ENCODE data around the gene WDFY1. TPM values are rescaled to one million over a fixed set of nuclear protein-coding genes. Genes with fewer than 3 reads are reported as not detected.

WDFY1 gene
- total and polyA plus RNA-seq, 2 experiments from 2014 or later = 54.5 to 127 TPM

DNA sequence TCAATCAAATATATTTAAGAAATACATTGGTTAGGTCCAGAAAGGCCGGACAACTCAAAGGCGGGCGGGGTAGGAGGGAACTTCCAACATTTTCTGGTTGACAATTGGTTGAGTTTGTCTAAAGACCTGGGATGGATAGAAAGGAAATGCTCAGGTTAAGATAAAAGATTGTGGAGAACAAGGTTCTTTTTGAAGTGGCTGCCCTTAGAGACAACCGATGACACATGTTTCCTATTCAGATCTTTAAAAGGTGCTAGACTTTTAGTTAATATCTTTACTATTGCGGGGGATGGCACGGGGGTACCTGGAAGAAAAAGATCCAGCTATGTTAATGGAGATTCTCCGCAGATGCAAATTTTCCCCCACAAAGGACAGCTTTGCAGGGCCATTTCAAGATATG, 97.7 kb downstream of the WDFY1 start:
- DNase-seq (ENCODE audit: low spot score) (no peak), ATAC-seq (no peak)
- H3K4me3 ChIP-seq = no peak overlapping the region
- no peak overlapping the region for H3K4me3 Mint-ChIP-seq
- no peak overlapping the region for H3K4me2 ChIP-seq
- no peaks in the 10 kb centered on the region; the same call in 2 of the 3 replicates for H3K4me1 Mint-ChIP-seq
- no peaks in the 10 kb centered on the region for H3F3A ChIP-seq (replicated peaks; ENCODE audit: low read depth)
- peaks cover 35% of the 10 kb centered on the region for H3K36me3 Mint-ChIP-seq (ENCODE audit: low read depth)
- H3K27me3 ChIP-seq (ENCODE audit: insufficient read depth) = no peaks in the 10 kb centered on the region
- H3K9me2 ChIP-seq (ENCODE audit: insufficient read depth) = no peaks in the 10 kb centered on the region
- H4K20me1 ChIP-seq (replicated peaks; ENCODE audit: insufficient read depth) = no peaks in the 10 kb centered on the region
- H3K27ac ChIP-seq (ENCODE audit: low read depth) = no peak overlapping the region
- H3K4me1 ChIP-seq (ENCODE audit: insufficient read depth) = no peaks in the 10 kb centered on the region
- H3K9me3 Mint-ChIP-seq = peaks cover 26% of the 10 kb centered on the region
- no peak for TF ChIP-seq ZNF114 (CRISPR knock-in tag; IDR thresholded peaks at IDR 0.05)
- no peak for TF ChIP-seq JUNB (IDR thresholded peaks at IDR 0.05; ENCODE audit: unreplicated experiment)
- TF ChIP-seq, protein P1, sequence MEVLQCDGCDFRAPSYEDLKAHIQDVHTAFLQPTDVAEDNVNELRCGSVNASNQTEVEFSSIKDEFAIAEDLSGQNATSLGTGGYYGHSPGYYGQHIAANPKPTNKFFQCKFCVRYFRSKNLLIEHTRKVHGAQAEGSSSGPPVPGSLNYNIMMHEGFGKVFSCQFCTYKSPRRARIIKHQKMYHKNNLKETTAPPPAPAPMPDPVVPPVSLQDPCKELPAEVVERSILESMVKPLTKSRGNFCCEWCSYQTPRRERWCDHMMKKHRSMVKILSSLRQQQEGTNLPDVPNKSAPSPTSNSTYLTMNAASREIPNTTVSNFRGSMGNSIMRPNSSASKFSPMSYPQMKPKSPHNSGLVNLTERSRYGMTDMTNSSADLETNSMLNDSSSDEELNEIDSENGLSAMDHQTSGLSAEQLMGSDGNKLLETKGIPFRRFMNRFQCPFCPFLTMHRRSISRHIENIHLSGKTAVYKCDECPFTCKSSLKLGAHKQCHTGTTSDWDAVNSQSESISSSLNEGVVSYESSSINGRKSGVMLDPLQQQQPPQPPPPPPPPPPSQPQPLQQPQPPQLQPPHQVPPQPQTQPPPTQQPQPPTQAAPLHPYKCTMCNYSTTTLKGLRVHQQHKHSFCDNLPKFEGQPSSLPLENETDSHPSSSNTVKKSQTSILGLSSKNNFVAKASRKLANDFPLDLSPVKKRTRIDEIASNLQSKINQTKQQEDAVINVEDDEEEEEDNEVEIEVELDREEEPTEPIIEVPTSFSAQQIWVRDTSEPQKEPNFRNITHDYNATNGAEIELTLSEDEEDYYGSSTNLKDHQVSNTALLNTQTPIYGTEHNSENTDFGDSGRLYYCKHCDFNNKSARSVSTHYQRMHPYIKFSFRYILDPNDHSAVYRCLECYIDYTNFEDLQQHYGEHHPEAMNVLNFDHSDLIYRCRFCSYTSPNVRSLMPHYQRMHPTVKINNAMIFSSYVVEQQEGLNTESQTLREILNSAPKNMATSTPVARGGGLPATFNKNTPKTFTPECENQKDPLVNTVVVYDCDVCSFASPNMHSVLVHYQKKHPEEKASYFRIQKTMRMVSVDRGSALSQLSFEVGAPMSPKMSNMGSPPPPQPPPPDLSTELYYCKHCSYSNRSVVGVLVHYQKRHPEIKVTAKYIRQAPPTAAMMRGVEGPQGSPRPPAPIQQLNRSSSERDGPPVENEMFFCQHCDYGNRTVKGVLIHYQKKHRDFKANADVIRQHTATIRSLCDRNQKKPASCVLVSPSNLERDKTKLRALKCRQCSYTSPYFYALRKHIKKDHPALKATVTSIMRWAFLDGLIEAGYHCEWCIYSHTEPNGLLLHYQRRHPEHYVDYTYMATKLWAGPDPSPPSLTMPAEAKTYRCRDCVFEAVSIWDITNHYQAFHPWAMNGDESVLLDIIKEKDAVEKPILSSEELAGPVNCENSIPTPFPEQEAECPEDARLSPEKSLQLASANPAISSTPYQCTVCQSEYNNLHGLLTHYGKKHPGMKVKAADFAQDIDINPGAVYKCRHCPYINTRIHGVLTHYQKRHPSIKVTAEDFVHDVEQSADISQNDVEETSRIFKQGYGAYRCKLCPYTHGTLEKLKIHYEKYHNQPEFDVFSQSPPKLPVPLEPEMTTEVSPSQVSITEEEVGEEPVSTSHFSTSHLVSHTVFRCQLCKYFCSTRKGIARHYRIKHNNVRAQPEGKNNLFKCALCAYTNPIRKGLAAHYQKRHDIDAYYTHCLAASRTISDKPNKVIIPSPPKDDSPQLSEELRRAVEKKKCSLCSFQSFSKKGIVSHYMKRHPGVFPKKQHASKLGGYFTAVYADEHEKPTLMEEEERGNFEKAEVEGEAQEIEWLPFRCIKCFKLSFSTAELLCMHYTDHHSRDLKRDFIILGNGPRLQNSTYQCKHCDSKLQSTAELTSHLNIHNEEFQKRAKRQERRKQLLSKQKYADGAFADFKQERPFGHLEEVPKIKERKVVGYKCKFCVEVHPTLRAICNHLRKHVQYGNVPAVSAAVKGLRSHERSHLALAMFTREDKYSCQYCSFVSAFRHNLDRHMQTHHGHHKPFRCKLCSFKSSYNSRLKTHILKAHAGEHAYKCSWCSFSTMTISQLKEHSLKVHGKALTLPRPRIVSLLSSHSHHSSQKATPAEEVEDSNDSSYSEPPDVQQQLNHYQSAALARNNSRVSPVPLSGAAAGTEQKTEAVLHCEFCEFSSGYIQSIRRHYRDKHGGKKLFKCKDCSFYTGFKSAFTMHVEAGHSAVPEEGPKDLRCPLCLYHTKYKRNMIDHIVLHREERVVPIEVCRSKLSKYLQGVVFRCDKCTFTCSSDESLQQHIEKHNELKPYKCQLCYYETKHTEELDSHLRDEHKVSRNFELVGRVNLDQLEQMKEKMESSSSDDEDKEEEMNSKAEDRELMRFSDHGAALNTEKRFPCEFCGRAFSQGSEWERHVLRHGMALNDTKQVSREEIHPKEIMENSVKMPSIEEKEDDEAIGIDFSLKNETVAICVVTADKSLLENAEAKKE (CRISPR knock-in tag; IDR thresholded peaks at IDR 0.05) = no peak
- no peak for TF ChIP-seq NANOG (IDR thresholded peaks at IDR 0.05; ENCODE audit: borderline replicate concordance)
- TF ChIP-seq EZH2 (IDR thresholded peaks at IDR 0.05; ENCODE audit: low read depth, unreplicated experiment) = no peak
- no peak for TF ChIP-seq POLR2AphosphoS5 (IDR thresholded peaks at IDR 0.05; ENCODE audit: low read depth)
- TF ChIP-seq, protein P2, sequence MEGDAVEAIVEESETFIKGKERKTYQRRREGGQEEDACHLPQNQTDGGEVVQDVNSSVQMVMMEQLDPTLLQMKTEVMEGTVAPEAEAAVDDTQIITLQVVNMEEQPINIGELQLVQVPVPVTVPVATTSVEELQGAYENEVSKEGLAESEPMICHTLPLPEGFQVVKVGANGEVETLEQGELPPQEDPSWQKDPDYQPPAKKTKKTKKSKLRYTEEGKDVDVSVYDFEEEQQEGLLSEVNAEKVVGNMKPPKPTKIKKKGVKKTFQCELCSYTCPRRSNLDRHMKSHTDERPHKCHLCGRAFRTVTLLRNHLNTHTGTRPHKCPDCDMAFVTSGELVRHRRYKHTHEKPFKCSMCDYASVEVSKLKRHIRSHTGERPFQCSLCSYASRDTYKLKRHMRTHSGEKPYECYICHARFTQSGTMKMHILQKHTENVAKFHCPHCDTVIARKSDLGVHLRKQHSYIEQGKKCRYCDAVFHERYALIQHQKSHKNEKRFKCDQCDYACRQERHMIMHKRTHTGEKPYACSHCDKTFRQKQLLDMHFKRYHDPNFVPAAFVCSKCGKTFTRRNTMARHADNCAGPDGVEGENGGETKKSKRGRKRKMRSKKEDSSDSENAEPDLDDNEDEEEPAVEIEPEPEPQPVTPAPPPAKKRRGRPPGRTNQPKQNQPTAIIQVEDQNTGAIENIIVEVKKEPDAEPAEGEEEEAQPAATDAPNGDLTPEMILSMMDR (conservative IDR thresholded peaks at IDR 0.05; ENCODE audit: low read depth in 2 of 2) = no peak
- TF ChIP-seq, protein P3, sequence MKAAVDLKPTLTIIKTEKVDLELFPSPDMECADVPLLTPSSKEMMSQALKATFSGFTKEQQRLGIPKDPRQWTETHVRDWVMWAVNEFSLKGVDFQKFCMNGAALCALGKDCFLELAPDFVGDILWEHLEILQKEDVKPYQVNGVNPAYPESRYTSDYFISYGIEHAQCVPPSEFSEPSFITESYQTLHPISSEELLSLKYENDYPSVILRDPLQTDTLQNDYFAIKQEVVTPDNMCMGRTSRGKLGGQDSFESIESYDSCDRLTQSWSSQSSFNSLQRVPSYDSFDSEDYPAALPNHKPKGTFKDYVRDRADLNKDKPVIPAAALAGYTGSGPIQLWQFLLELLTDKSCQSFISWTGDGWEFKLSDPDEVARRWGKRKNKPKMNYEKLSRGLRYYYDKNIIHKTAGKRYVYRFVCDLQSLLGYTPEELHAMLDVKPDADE (IDR thresholded peaks at IDR 0.05) = no peak
- TF ChIP-seq CREB1 (CRISPR knock-in tag; IDR thresholded peaks at IDR 0.05; ENCODE audit: low read depth) = no peak
- no peak for TF ChIP-seq ZNF331 (CRISPR knock-in tag; IDR thresholded peaks at IDR 0.05; ENCODE audit: low read depth)
- TF ChIP-seq, protein P4, sequence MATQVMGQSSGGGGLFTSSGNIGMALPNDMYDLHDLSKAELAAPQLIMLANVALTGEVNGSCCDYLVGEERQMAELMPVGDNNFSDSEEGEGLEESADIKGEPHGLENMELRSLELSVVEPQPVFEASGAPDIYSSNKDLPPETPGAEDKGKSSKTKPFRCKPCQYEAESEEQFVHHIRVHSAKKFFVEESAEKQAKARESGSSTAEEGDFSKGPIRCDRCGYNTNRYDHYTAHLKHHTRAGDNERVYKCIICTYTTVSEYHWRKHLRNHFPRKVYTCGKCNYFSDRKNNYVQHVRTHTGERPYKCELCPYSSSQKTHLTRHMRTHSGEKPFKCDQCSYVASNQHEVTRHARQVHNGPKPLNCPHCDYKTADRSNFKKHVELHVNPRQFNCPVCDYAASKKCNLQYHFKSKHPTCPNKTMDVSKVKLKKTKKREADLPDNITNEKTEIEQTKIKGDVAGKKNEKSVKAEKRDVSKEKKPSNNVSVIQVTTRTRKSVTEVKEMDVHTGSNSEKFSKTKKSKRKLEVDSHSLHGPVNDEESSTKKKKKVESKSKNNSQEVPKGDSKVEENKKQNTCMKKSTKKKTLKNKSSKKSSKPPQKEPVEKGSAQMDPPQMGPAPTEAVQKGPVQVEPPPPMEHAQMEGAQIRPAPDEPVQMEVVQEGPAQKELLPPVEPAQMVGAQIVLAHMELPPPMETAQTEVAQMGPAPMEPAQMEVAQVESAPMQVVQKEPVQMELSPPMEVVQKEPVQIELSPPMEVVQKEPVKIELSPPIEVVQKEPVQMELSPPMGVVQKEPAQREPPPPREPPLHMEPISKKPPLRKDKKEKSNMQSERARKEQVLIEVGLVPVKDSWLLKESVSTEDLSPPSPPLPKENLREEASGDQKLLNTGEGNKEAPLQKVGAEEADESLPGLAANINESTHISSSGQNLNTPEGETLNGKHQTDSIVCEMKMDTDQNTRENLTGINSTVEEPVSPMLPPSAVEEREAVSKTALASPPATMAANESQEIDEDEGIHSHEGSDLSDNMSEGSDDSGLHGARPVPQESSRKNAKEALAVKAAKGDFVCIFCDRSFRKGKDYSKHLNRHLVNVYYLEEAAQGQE (IDR thresholded peaks at IDR 0.05; ENCODE audit: unreplicated experiment) = no peak
- no peak for TF ChIP-seq EZH2phosphoT487 (IDR thresholded peaks at IDR 0.05; ENCODE audit: unreplicated experiment)
- TF ChIP-seq STAT1 (IDR thresholded peaks at IDR 0.05; ENCODE audit: unreplicated experiment) = no peak
- H3K27me3 Mint-ChIP-seq (ENCODE audit: insufficient read depth, low read depth, poor library complexity) = peaks cover 2% of the 10 kb centered on the region
- peaks cover 4% of the 10 kb centered on the region; the same call in 1 of the 2 replicates for H3K36me3 ChIP-seq (ENCODE audit: insufficient read depth)
- H3K79me2 ChIP-seq (replicated peaks; ENCODE audit: insufficient read depth) = no peaks in the 10 kb centered on the region
- H3K27ac Mint-ChIP-seq = no peak overlapping the region
- H2AFZ ChIP-seq = no peak overlapping the region

Measured in GM23338 (cell line).